Spleen (tissue), 7 donors: Measurements from ENCODE around the gene PACSIN1.
A peak's percentile ranks its signal among the peaks of the same experiment; 100 is the strongest.

Experiments
- CTCF ChIP-seq, 11 experiments: fragments of 200-600 bp in 7 of 11; fragments of 450-650 bp in 4 of 11; sonication (generic) in 4 of 11; IDR thresholded peaks in 8 of 11; conservative IDR thresholded peaks in 3 of 11; 1 replicate in 7 of 11; 2 replicates in 4 of 11; pipeline versions ENCODE4 v1.4.0 to v1.8.0; 2016 to 2021; ENCODE audit warnings: antibody characterized with exemption in 11 of 11, inconsistent platforms in 4 of 11, mild to moderate bottlenecking in 1 of 11
- POLR2A ChIP-seq, 3 donors: fragments of 450-650 bp; IDR thresholded peaks; one replicate each; pipeline ENCODE4 v1.5.1; 2017; ENCODE audit warnings: antibody characterized with exemption in 3 of 3, mild to moderate bottlenecking in 1 of 3
- POLR2AphosphoS5 ChIP-seq, 3 donors: sonication (generic); formaldehyde crosslinking; IDR thresholded peaks; one replicate each; pipeline ENCODE4 v1.5.1; 2017; ENCODE audit warnings: antibody characterized with exemption in 3 of 3
- donor health status: DM: no; HTN: no; CAD: no; lungs with moderate emphysema.
- donor health status: DM: no; HTN: no; CAD: no.
- donor health status: DM: no; HTN: no; CAD: no.

GRCh38 chr6:34425498-34426410 lies 40.1 kb upstream of the PACSIN1 start, which contains the start of gene RPS10:
- TF ChIP-seq POLR2A (IDR thresholded peaks at IDR 0.05) (peak; percentile 51 to 73 (median 55)), CTCF (IDR thresholded peaks at IDR 0.05 in 8 of 11, conservative IDR thresholded peaks at IDR 0.05 in 3 of 11) (peak in 1 of 11 experiments; percentile 26), POLR2AphosphoS5 (IDR thresholded peaks at IDR 0.05) (peak; percentile 92 to 96 (median 94))
